ENCODE results near the gene MAP3K14. TPM values are rescaled to one million over a fixed set of nuclear protein-coding genes. Genes with fewer than 3 reads are reported as not detected.

MAP3K14 gene
- total RNA-seq, 1 donor from 2014 or later, result 9.2 TPM

DNA sequence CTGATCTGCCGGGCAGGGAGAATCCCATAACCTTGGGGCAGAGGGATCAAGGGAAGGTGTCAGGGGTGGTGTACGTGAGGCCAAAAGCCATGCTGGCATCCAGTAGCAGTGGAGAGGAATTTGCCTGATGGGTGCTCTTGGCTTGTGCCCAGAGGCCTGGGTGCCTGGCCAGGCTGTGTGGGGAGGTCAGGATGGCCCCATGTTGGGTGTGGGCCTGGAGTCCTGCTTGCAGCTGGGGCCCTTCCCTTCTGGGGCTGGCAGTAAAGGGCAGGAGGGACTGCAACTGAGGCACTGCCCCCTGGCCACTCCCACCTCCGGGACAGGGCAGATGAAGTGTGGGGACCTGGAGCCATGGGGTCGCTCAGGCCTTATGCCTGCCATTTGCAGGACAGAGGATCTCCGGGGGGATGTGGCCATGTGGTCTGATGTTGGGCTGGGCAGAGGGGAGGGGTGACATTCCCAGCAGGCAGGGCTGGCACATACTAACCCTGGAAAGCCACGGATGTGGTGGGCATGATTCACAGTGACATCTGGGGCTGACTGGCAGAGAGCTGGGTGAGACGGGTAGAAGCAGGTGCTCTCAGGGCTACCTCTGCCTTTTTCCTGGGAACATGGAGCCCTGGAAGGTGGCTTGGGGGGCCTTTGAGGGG is 91.6 kb downstream of the MAP3K14 start:
- DNase-seq (ENCODE audit: low read depth), result peak; percentile 99

DNA sequence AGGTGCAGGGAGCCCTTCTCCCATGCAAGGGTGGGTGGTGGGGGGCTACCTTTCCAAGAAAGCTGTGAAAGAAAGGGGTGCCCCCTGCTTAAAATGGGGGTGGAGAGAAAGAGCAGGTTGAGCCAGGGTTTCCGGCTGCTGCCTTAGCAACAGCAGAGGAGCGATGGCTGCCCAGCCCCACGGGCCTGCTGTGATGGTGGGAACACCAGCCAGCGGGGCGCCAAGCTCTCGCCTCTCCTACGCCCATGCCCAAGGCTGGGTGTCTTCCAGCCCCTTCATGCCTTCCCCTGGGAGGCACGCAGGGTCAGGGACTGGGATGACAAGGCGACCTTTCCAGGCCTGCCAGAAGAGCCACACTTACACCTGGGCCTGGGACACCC is 92.2 kb downstream of the MAP3K14 start:
- DNase-seq (ENCODE audit: low read depth), result no peak

DNA sequence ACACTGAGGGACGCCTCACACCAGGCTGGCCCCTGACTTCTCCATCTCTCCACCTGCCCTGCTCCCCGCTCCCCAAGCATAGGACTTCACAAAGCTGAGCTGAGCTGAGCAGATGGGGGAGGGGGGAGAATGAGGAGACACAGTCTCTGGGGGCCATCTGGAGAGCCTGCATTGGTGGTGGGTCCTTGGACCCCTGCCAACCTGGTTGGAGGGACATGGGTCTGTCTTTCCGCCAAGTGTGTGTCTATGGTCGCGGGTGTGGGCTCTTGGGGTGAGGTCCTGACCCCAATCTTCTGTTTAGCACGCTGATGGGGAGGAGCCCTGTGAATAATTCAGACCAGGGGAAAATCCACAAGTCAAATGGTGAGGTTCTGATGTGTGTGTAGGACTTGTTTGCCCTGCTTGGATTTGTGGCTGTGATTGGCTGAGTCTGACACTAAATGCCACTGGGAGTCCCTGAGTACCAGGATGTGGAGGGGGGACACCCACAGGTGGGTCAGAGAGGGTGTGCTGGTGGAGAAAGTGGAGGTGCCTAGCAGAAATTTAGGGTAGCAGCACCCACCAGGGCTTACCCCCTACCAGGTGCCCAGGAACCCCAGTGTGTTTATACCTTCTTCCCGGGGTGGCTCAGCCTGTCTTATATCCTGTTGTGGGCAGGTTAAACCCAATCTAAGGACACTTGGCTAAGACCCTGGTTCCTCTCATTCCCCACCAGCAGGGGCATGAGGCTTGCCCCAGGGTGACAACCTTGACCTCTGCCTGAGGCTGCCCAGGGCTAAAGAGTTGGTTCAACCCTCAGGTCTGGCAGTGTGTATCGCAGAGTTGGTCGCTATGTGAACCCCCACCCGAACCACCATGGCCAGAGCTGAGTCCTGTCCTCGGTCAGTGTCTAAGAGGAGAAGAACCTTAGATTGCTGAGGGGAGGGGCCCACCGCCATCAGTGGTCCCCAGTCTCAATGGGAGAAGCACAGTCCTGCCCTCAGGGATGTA is 93.0 kb downstream of the MAP3K14 start:
- DNase-seq (ENCODE audit: low read depth), result peak; percentile 65

DNA sequence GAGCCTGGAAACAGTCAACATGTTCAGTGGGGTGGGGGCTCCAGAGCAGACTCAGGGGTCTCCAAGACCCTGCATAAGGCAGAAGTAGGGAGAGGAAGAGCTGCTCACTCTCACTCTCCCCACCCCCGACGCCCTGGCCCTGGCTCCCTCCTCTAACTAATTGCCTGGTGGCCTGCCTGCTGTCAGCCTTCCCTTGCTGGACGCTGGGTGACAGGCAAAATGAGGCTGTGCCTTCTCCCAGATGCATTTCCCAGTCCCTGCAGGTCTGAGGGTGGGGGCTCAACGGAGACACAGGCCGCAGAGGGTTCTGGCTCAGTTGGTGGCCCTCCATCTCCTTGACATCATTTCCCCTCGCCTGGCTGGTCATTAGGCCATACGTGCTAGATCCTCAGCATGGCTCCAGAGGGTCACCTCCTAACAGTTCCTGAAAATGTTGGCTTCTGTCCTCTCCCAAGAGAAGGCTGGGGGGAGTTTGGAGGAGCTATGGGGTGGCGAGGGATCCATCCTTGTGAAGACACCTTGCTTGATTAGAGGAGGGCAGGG is 93.8 kb downstream of the MAP3K14 start:
- DNase-seq (ENCODE audit: low read depth), result peak; percentile 49

DNA sequence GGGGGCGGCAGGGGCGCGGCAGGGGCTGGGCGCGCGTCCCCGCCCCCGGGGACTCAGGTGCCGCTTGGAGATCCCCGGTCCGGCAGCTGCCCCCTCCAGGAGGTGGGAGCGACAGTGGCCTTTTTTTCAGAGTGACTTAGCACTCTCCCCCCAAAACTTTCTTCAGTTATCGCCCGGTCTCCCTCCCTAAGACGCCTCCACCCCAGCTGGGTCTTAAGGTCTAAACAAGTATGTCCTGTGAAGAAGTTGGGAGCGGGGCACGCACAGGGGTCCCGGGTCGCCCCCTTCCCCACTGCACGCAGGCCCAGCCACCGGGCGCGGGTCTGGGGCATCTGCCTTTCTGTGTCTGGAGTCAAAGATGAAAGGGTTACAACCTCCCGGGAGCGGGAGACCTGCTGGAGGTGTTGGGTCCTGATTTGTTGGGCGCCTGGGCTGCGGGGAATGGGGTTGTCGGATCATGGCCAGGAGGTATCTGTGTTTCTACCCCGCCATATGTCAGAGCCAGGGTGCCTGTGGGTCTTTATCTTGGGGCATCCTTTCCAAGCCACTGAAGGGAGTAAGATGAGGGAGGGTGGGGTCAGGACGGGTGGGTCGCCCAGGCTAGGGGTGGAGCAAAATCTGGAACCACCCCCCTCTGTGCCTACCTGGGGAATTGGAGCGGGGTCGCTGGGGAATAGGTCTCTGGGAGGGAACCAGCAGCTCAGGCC is 94.4 kb downstream of the MAP3K14 start:
- peak; percentile 61 for DNase-seq (ENCODE audit: low read depth)

DNA sequence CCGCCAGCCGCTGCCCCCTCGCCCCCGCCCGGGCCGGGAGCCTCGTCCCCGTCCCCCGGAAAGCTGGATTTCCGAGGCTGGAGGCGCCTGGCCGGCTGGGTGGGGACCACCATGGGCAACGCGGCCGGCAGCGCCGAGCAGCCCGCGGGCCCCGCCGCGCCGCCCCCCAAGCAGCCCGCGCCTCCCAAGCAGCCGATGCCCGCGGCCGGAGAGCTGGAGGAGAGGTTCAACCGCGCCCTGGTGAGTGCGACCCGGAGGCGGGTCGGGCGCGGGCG is 94.9 kb downstream of the MAP3K14 start:
- no peak for DNase-seq (ENCODE audit: low read depth)

DNA sequence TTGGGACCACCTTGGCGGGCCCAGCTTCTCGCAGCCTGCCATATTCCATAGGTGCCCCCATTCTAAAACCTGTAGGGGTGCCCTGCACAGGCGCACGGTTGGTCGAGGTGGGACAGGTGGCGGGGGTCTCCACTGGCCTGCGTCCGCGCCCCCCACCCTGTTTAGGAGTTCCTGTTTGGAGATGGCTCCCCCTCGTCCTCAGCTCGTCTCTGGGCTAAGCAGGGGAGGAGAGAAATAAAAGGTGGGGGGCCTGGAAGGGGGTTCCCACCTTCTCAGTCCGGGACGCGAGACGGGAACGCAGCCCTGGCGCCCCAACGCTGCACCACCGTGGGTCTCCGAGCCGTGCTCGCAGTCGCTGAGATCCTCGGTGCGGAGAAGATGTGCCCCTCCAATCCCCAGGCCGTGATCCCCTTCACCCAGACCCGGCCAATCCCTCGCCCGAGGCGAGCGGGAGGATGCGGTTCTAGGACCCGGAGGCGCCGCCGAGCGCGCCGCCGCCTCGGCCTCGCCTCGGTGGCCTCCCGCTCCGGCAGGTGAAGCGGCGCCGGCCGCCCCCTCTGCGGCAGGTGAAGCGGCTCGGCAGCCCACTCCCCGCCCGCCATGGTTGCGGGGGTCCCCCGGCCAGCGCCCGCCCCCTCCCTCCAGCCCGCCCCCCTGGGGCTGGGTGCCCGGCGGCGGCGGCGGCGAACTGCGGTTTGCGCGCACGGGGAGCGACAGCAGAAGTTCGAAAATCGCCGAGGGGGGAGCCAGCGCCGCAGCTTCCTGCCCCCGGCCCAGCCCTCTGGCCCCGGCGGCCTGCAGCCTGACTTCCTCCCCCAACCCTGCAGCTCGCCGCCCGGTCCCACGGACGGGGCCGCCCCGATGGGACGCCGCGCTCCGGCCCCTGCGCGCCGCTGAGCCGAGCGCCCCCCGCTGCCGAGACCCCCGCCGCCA is 95.5 kb downstream of the MAP3K14 start, which contains the start of gene FMNL1:
Gene FMNL1 (plus strand): TSS at position 805 of the 933 bp plus-strand sequence. CDS start 240 bp downstream, outside the sequence.
- DNase-seq (ENCODE audit: low read depth), result peak; percentile 65

DNA sequence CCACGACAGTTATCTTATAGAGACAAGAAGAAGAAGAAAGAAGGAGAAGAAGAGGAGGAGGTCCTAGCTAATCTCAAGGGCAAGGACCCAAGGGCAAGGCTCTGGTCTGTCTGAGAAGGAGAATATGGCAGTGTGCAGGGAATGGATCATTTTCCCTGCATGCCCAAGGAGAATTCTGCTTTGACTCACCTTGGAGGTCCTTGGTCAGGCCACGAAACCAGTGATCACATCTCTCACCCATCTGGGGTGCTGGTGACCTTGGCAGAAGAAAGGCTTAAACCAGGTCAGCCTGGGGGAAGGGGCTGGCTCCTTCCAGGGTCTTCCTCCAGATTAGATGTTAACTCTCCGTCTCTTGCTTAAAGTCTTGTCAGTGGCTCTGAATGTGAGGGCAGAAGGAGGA is 96.7 kb downstream of the MAP3K14 start:
- DNase-seq (ENCODE audit: low read depth), result no peak

DNA sequence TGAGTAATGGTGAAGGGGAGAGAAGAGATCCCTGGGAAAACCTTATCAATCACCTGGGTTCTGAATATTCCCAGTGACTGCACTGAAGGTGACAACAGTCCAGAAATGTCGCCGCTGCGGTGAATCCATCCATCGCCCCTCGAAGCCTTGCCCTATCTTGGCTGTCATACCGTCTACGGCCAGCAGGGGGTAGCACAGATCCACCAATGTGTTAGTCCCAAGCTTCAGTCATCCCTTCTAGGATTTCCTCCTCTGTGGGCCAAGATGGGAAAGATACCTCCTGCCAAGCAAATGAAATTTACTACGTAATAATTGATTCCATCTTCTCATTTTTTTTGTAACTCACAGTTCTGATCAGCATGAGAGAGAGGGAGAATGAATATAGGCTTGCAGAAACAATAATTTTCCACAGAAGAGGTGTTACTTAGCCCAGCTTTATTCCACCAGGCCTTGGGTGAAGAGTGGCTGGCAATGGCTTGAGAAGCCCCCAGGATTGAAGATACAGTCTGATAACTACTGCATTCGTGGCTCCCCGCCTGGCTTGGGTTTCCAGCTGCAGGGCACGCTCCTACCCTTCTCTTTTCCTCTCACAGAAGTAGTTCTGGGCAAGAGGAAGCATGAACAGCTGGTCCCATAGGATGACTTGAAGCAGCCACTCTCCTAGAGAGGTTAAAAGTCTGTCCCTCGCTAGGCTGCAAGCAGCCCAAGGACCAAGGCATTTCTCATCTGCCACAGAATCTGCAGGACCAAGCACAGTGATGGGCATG is 97.7 kb downstream of the MAP3K14 start:
- DNase-seq (ENCODE audit: low read depth), result peak; percentile 88

Other genes starting within 250 kb of the MAP3K14 start
- 61.3 and 187 TPM in 2 replicates for gene PLCD3, start 184.5 kb downstream of the MAP3K14 start, total RNA-seq
- gene ACBD4, start 181.3 kb downstream of the MAP3K14 start, total RNA-seq, result 3.5 and 6.0 TPM in 2 replicates
- gene HEXIM1, start 168.5 kb downstream of the MAP3K14 start, total RNA-seq, result 21.0 and 28.4 TPM in 2 replicates
- gene HEXIM2, start 155.1 kb downstream of the MAP3K14 start, total RNA-seq, result 11.6 and 13.5 TPM in 2 replicates
- gene FMNL1, start 95.1 kb downstream of the MAP3K14 start, total RNA-seq, result 56.3 and 110 TPM in 2 replicates
- gene SPATA32, start 54.9 kb downstream of the MAP3K14 start, total RNA-seq, result not detected in 2 replicates
- 6.6 and 31.2 TPM in 2 replicates for gene ARHGAP27, start 115.8 kb upstream of the MAP3K14 start, total RNA-seq
- 16.9 and 30.5 TPM in 2 replicates for gene PLEKHM1, start 173.7 kb upstream of the MAP3K14 start, total RNA-seq